MM.1S (cell line): ENCODE results near the gene CHMP1A.
"Not testable (repeated sequence)": the region's sequence is repeated elsewhere in the genome, so short reads cannot be mapped to it uniquely, and the experiment has no call there.

Experiments
- DNase-seq: peaks from one replicate; pipeline ENCODE4 v3.0.0-alpha.2; 2015
- H2AFZ ChIP-seq: fragments of 300-600 bp; sonication (generic); 2 replicates; pipeline ENCODE4 v1.6.0; 2016; ENCODE audit warnings: antibody characterized with exemption, low read length
- H3F3A ChIP-seq: fragments of 300-600 bp; sonication (generic); 2 replicates; pipeline ENCODE4 v1.6.1; 2016; ENCODE audit warnings: mild to moderate bottlenecking, antibody characterized with exemption, low read length, moderate library complexity, mixed read lengths; ENCODE audit not compliant: insufficient read depth
- H3K27ac ChIP-seq: fragments of 300-600 bp; sonication (generic); 2 replicates; pipeline ENCODE4 v1.5.1; 2016; ENCODE audit warnings: mild to moderate bottlenecking, low read length
- H3K27me3 ChIP-seq: fragments of 300-600 bp; sonication (generic); replicated peaks from 2 replicates; pipeline ENCODE4 v1.6.0; 2016; ENCODE audit warnings: low read length; ENCODE audit not compliant: insufficient read depth
- H3K36me3 ChIP-seq: fragments of 300-600 bp; sonication (generic); replicated peaks from 2 replicates; pipeline ENCODE4 v1.6.1; 2016; ENCODE audit warnings: mild to moderate bottlenecking, low read length, mixed read lengths; ENCODE audit not compliant: insufficient read depth
- H3K4me1 ChIP-seq: fragments of 300-600 bp; sonication (generic); 2 replicates; pipeline ENCODE4 v1.6.1; 2016; ENCODE audit warnings: low read length, mixed read lengths
- H3K4me2 ChIP-seq: fragments of 300-600 bp; sonication (generic); 2 replicates; pipeline ENCODE4 v1.6.0; 2016; ENCODE audit warnings: low read depth, low read length
- H3K4me3 ChIP-seq: fragments of 300-600 bp; sonication (generic); 2 replicates; pipeline ENCODE4 v1.5.1; 2016; ENCODE audit warnings: low read length, mixed read lengths
- H3K79me2 ChIP-seq: fragments of 300-600 bp; sonication (generic); 2 replicates; pipeline ENCODE4 v1.6.1; 2016; ENCODE audit warnings: mixed run types, low read length, mixed read lengths
- H3K9ac ChIP-seq: fragments of 300-600 bp; sonication (generic); 2 replicates; pipeline ENCODE4 v1.6.1; 2016; ENCODE audit warnings: low read length, mixed read lengths
- H3K9me2 ChIP-seq: fragments of 300-600 bp; sonication (generic); replicated peaks from 2 replicates; pipeline ENCODE4 v1.6.1; 2016; ENCODE audit warnings: mild to moderate bottlenecking, low read length, mixed read lengths; ENCODE audit not compliant: insufficient read depth
- H3K9me3 ChIP-seq: fragments of 300-600 bp; sonication (generic); replicated peaks from 2 replicates; pipeline ENCODE4 v1.6.1; 2016; ENCODE audit warnings: mild to moderate bottlenecking, low read length, mixed read lengths; ENCODE audit not compliant: insufficient read depth
- H4K20me1 ChIP-seq: fragments of 300-600 bp; sonication (generic); 2 replicates; pipeline ENCODE4 v1.6.1; 2016; ENCODE audit warnings: mild to moderate bottlenecking, low read length, moderate library complexity, mixed read lengths; ENCODE audit not compliant: insufficient read depth
- EZH2 ChIP-seq: fragments of 300-600 bp; sonication (generic); optimal IDR thresholded peaks from 2 replicates; pipeline ENCODE3; 2017; ENCODE audit warnings: low read depth, mild to moderate bottlenecking, antibody characterized with exemption, low read length, mixed read lengths
- EZH2phosphoT487 ChIP-seq: fragments of 300-600 bp; sonication (generic); IDR thresholded peaks from 2 replicates; pipeline ENCODE4 v1.6.1; 2018; ENCODE audit warnings: antibody characterized with exemption, low read length
- TF ChIP-seq, protein P1 (sequence below): fragments of 300-600 bp; sonication (generic); IDR thresholded peaks from 2 replicates; pipeline ENCODE4 v1.5.1; 2016; ENCODE audit warnings: antibody characterized with exemption, low read length, mixed read lengths

CHMP1A gene

DNA sequence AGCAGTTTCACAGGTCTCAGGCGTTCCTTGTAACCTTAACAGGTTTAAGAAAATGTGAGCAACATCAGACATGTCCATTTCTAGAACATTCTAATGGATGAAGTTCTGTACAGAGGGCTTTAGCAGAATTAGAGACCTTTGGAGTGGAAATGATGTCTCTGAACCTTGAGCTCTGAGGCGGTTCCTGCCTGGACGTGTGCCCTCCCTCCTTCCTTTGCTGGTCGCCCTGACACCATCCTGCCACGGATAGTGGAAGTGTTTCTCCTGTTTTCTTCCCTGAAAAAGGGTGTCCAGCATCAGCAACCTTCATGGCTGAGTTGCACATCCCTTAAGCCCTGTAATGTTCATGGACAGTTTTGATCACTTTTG, 11.3 kb upstream of the CHMP1A start:
- Histone ChIP-seq H2AFZ (no peak overlapping the region), H3K79me2 (no peaks in the 10 kb centered on the region), H3K36me3 (no peaks in the 10 kb centered on the region), H3K9ac (no peak overlapping the region), H3K27ac (no peak overlapping the region), H3K4me1 (no peaks in the 10 kb centered on the region), H4K20me1 (no peaks in the 10 kb centered on the region), H3K4me2 (no peak overlapping the region), H3K4me3 (no peak overlapping the region), H3K9me3 (no peaks in the 10 kb centered on the region), H3K27me3 (no peaks in the 10 kb centered on the region), H3F3A (no peaks in the 10 kb centered on the region), H3K9me2 (no peaks in the 10 kb centered on the region)
- no peak for DNase-seq
- TF ChIP-seq, protein P1, sequence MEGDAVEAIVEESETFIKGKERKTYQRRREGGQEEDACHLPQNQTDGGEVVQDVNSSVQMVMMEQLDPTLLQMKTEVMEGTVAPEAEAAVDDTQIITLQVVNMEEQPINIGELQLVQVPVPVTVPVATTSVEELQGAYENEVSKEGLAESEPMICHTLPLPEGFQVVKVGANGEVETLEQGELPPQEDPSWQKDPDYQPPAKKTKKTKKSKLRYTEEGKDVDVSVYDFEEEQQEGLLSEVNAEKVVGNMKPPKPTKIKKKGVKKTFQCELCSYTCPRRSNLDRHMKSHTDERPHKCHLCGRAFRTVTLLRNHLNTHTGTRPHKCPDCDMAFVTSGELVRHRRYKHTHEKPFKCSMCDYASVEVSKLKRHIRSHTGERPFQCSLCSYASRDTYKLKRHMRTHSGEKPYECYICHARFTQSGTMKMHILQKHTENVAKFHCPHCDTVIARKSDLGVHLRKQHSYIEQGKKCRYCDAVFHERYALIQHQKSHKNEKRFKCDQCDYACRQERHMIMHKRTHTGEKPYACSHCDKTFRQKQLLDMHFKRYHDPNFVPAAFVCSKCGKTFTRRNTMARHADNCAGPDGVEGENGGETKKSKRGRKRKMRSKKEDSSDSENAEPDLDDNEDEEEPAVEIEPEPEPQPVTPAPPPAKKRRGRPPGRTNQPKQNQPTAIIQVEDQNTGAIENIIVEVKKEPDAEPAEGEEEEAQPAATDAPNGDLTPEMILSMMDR, result no peak
- TF ChIP-seq EZH2phosphoT487, result no peak
- TF ChIP-seq EZH2, result no peak

DNA sequence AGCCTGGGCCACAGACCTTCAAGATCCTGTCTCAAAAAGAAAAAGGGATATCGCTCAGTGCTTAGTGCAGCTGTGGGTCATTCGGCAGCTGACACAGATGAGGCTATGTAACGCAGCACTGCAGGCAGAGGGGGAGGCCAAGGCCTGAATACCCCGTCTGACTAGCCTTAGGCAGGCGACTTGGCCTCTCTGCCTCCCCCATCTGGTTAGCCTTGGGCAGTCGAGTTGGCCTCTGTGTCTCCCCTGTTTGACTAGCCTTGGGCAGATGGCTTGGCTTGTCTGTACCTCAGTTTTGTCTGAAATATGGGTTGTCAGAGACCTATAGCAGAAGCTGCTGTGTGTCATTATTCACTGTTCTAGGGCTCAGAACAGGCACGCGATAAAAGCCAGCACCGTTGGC, 10.1 kb upstream of the CHMP1A start:
- Histone ChIP-seq H3K36me3 (no peaks in the 10 kb centered on the region), H3K27me3 (no peaks in the 10 kb centered on the region), H3K4me1 (no peaks in the 10 kb centered on the region), H3F3A (no peaks in the 10 kb centered on the region), H3K9me2 (no peaks in the 10 kb centered on the region), H3K4me3 (no peak overlapping the region), H4K20me1 (no peaks in the 10 kb centered on the region), H2AFZ (no peak overlapping the region), H3K4me2 (no peak overlapping the region), H3K27ac (no peak overlapping the region), H3K79me2 (no peaks in the 10 kb centered on the region), H3K9ac (no peak overlapping the region), H3K9me3 (no peaks in the 10 kb centered on the region)
- TF ChIP-seq EZH2 (no peak), EZH2phosphoT487 (no peak)
- TF ChIP-seq, protein P1, result no peak
- no peak for DNase-seq

DNA sequence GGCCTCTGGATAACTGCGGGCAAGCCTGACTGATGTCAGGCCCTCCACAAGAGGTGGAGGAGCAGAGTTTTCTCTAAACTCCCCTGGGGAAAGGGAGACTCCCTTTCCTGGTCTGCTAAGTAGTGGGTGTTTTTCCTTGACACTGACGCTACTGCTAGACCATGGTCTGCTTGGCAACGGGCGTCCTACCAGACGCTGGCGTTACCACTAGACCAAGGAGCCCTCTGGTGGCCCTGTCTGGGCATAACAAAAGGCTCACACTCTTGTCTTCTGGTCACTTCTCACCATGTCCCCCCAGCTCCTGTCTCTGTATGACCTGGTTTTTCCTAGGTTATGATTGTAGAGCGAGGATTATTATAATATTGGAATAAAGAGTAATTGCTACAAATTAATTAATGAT, 9.5 kb upstream of the CHMP1A start:
- H4K20me1 ChIP-seq, H3K9me3 ChIP-seq, H3K27ac ChIP-seq, H3K27me3 ChIP-seq, H3F3A ChIP-seq, H3K4me2 ChIP-seq, H3K9me2 ChIP-seq, H2AFZ ChIP-seq, H3K79me2 ChIP-seq, H3K36me3 ChIP-seq, H3K9ac ChIP-seq, H3K4me1 ChIP-seq, H3K4me3 ChIP-seq: not testable (repeated sequence)
- peak; percentile 12 for DNase-seq
- TF ChIP-seq, protein P1, result peak; percentile 27

DNA sequence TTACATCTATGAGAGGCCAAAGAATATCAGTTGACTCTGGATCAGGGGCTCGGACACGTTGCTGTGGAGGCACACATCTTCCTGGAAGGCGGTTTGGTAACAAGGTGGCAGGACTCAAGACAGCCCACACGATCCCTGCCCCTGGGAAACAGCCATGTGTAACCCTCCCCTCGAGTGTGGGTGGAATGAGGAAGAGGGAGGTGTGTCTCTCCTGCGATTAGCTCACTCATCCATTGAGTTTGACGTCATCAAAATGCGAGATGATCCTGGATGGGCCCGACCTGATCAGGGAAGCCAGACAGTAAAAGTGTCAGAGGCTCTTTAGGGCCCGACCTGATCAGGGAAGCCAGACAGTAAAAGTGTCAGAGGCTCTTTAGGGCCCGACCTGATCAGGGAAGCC, 6.7 kb upstream of the CHMP1A start:
- not testable (repeated sequence) for H3K27ac ChIP-seq, H3K79me2 ChIP-seq, H3K9me2 ChIP-seq, H3K4me3 ChIP-seq, H3K4me2 ChIP-seq, H3K4me1 ChIP-seq, H4K20me1 ChIP-seq, H2AFZ ChIP-seq, H3K36me3 ChIP-seq, DNase-seq, H3K9me3 ChIP-seq, H3K9ac ChIP-seq, H3F3A ChIP-seq, H3K27me3 ChIP-seq
